ENCODE results near the gene PSMD6. TPM values are rescaled to one million over a fixed set of nuclear protein-coding genes. Genes with fewer than 3 reads are reported as not detected.

The PSMD6 gene
- polyA plus RNA-seq, 4 donors = 51.4 to 65.2 (median 56.0) TPM

- no peak overlapping the region for H3K27ac ChIP-seq (ENCODE audit: low read depth in 1 of 3, low read length in 2 of 3)
- H3K4me3 ChIP-seq (ENCODE audit: low read depth in 1 of 3, low read length in 3 of 3) = no peak overlapping the region
- H3K9me3 ChIP-seq (ENCODE audit: control insufficient read depth in 2 of 2, insufficient read depth in 1 of 2, low read depth in 1 of 2, low read length in 1 of 2) = no peaks in the 10 kb centered on the region
- no peaks in the 10 kb centered on the region for H3K27me3 ChIP-seq (ENCODE audit: control insufficient read depth in 3 of 3, insufficient read depth in 3 of 3, low read length in 3 of 3)
- DNase-seq = no peak
- no peak for FAIRE-seq
- WGBS, 3 donors = 85% methylated on average over 5 of the region's 5 CpGs
- H3K36me3 ChIP-seq (ENCODE audit: control insufficient read depth in 3 of 3, insufficient read depth in 2 of 3, low read depth in 1 of 3, low read length in 3 of 3) = peaks cover 15 to 34% (median 17%) of the 10 kb centered on the region in 3 donors
- no peaks in the 10 kb centered on the region for H3K4me1 ChIP-seq (ENCODE audit: control insufficient read depth in 3 of 3, insufficient read depth in 2 of 3, low read depth in 1 of 3, low read length in 2 of 3)
These were observed 11.6 kb downstream of the PSMD6 start for GRCh38 chr3:64011685-64012084.

GRCh38 chr3:64010199-64010598, 13.1 kb downstream of the PSMD6 start:
- WGBS, 3 donors = 84 to 90% (median 87%) methylated on average over 5 of the region's 5 CpGs
- no peak for DNase-seq

GRCh38 chr3:64009528-64009927, 13.8 kb downstream of the PSMD6 start:
- DNase-seq (no peak), FAIRE-seq (no peak)
- Histone ChIP-seq H3K4me3 (ENCODE audit: low read depth in 1 of 3, low read length in 3 of 3) (no peak overlapping the region), H3K36me3 (ENCODE audit: control insufficient read depth in 3 of 3, insufficient read depth in 2 of 3, low read depth in 1 of 3, low read length in 3 of 3) (peaks cover 13 to 36% (median 16%) of the 10 kb centered on the region in 3 donors), H3K27ac (ENCODE audit: low read depth in 1 of 3, low read length in 2 of 3) (no peak overlapping the region), H3K27me3 (ENCODE audit: control insufficient read depth in 3 of 3, insufficient read depth in 3 of 3, low read length in 3 of 3) (no peaks in the 10 kb centered on the region), H3K9me3 (ENCODE audit: control insufficient read depth in 2 of 2, insufficient read depth in 1 of 2, low read depth in 1 of 2, low read length in 1 of 2) (no peaks in the 10 kb centered on the region), H3K4me1 (ENCODE audit: control insufficient read depth in 3 of 3, insufficient read depth in 2 of 3, low read depth in 1 of 3, low read length in 2 of 3) (no peaks in the 10 kb centered on the region)
- 82 to 94% (median 93%) methylated on average over 7 of the region's 7 CpGs for WGBS, 3 donors

More at GRCh38 chr3:64010199-64010598, 13.1 kb downstream of the PSMD6 start:
- no peak overlapping the region for H3K27ac ChIP-seq (ENCODE audit: low read depth in 1 of 3, low read length in 2 of 3)
- FAIRE-seq = no peak
- H3K4me3 ChIP-seq (ENCODE audit: low read depth in 1 of 3, low read length in 3 of 3) = no peak overlapping the region
- no peaks in the 10 kb centered on the region for H3K4me1 ChIP-seq (ENCODE audit: control insufficient read depth in 3 of 3, insufficient read depth in 2 of 3, low read depth in 1 of 3, low read length in 2 of 3)
- peaks cover 13 to 39% (median 19%) of the 10 kb centered on the region in 3 donors for H3K36me3 ChIP-seq (ENCODE audit: control insufficient read depth in 3 of 3, insufficient read depth in 2 of 3, low read depth in 1 of 3, low read length in 3 of 3)
- no peaks in the 10 kb centered on the region for H3K9me3 ChIP-seq (ENCODE audit: control insufficient read depth in 2 of 2, insufficient read depth in 1 of 2, low read depth in 1 of 2, low read length in 1 of 2)
- no peaks in the 10 kb centered on the region for H3K27me3 ChIP-seq (ENCODE audit: control insufficient read depth in 3 of 3, insufficient read depth in 3 of 3, low read length in 3 of 3)

GRCh38 chr3:64008487-64009351, 14.6 kb downstream of the PSMD6 start:
- no peak for FAIRE-seq
- no peak for DNase-seq
- Histone ChIP-seq H3K9me3 (ENCODE audit: control insufficient read depth in 2 of 2, insufficient read depth in 1 of 2, low read depth in 1 of 2, low read length in 1 of 2) (no peaks in the 10 kb centered on the region), H3K4me1 (ENCODE audit: control insufficient read depth in 3 of 3, insufficient read depth in 2 of 3, low read depth in 1 of 3, low read length in 2 of 3) (no peaks in the 10 kb centered on the region), H3K27ac (ENCODE audit: low read depth in 1 of 3, low read length in 2 of 3) (no peak overlapping the region), H3K4me3 (ENCODE audit: low read depth in 1 of 3, low read length in 3 of 3) (no peak overlapping the region), H3K36me3 (ENCODE audit: control insufficient read depth in 3 of 3, insufficient read depth in 2 of 3, low read depth in 1 of 3, low read length in 3 of 3) (peaks cover 13 to 34% (median 13%) of the 10 kb centered on the region in 3 donors), H3K27me3 (ENCODE audit: control insufficient read depth in 3 of 3, insufficient read depth in 3 of 3, low read length in 3 of 3) (no peaks in the 10 kb centered on the region)
- WGBS, 3 donors = 81 to 90% (median 85%) methylated on average over 7 of the region's 7 CpGs

- FAIRE-seq (no peak), DNase-seq (no peak)
- H3K9me3 ChIP-seq (ENCODE audit: control insufficient read depth in 2 of 2, insufficient read depth in 1 of 2, low read depth in 1 of 2, low read length in 1 of 2) = no peaks in the 10 kb centered on the region
- 82 to 87% (median 84%) methylated on average over 2 of the region's 2 CpGs for WGBS, 3 donors
- peaks cover 13 to 35% (median 13%) of the 10 kb centered on the region in 3 donors for H3K36me3 ChIP-seq (ENCODE audit: control insufficient read depth in 3 of 3, insufficient read depth in 2 of 3, low read depth in 1 of 3, low read length in 3 of 3)
- no peak overlapping the region for H3K4me3 ChIP-seq (ENCODE audit: low read depth in 1 of 3, low read length in 3 of 3)
- H3K27me3 ChIP-seq (ENCODE audit: control insufficient read depth in 3 of 3, insufficient read depth in 3 of 3, low read length in 3 of 3) = no peaks in the 10 kb centered on the region
- no peaks in the 10 kb centered on the region for H3K4me1 ChIP-seq (ENCODE audit: control insufficient read depth in 3 of 3, insufficient read depth in 2 of 3, low read depth in 1 of 3, low read length in 2 of 3)
- no peak overlapping the region for H3K27ac ChIP-seq (ENCODE audit: low read depth in 1 of 3, low read length in 2 of 3)
These were observed 15.3 kb downstream of the PSMD6 start for GRCh38 chr3:64008017-64008416.

GRCh38 chr3:64003589-64003988, 19.7 kb downstream of the PSMD6 start:
- no peak overlapping the region for H3K4me3 ChIP-seq (ENCODE audit: low read depth in 1 of 3, low read length in 3 of 3)
- H3K27me3 ChIP-seq (ENCODE audit: control insufficient read depth in 3 of 3, insufficient read depth in 3 of 3, low read length in 3 of 3) = no peaks in the 10 kb centered on the region
- no peak overlapping the region for H3K27ac ChIP-seq (ENCODE audit: low read depth in 1 of 3, low read length in 2 of 3)
- FAIRE-seq (no peak), DNase-seq (no peak)
- H3K9me3 ChIP-seq (ENCODE audit: control insufficient read depth in 2 of 2, insufficient read depth in 1 of 2, low read depth in 1 of 2, low read length in 1 of 2) = no peaks in the 10 kb centered on the region
- H3K36me3 ChIP-seq (ENCODE audit: control insufficient read depth in 3 of 3, insufficient read depth in 2 of 3, low read depth in 1 of 3, low read length in 3 of 3) = peaks cover 9 to 24% (median 16%) of the 10 kb centered on the region in 3 donors
- no peaks in the 10 kb centered on the region for H3K4me1 ChIP-seq (ENCODE audit: control insufficient read depth in 3 of 3, insufficient read depth in 2 of 3, low read depth in 1 of 3, low read length in 2 of 3)
- WGBS, 3 donors = 73 to 77% (median 74%) methylated on average over 2 of the region's 2 CpGs

GRCh38 chr3:64002233-64002632, 21.1 kb downstream of the PSMD6 start:
- no peak for FAIRE-seq

GRCh38 chr3:64000453-64001055, 22.7 kb downstream of the PSMD6 start:
- Histone ChIP-seq H3K4me1 (ENCODE audit: control insufficient read depth in 3 of 3, insufficient read depth in 2 of 3, low read depth in 1 of 3, low read length in 2 of 3) (no peaks in the 10 kb centered on the region), H3K9me3 (ENCODE audit: control insufficient read depth in 2 of 2, insufficient read depth in 1 of 2, low read depth in 1 of 2, low read length in 1 of 2) (no peaks in the 10 kb centered on the region), H3K4me3 (ENCODE audit: low read depth in 1 of 3, low read length in 3 of 3) (no peak overlapping the region), H3K27ac (ENCODE audit: low read depth in 1 of 3, low read length in 2 of 3) (no peak overlapping the region), H3K36me3 (ENCODE audit: control insufficient read depth in 3 of 3, insufficient read depth in 2 of 3, low read depth in 1 of 3, low read length in 3 of 3) (peaks cover 9 to 25% (median 22%) of the 10 kb centered on the region in 3 donors), H3K27me3 (ENCODE audit: control insufficient read depth in 3 of 3, insufficient read depth in 3 of 3, low read length in 3 of 3) (no peaks in the 10 kb centered on the region)
- FAIRE-seq (no peak), DNase-seq (no peak)
- WGBS, 3 donors = 88 to 94% (median 93%) methylated on average over 9 of the region's 9 CpGs

More at GRCh38 chr3:64002233-64002632, 21.1 kb downstream of the PSMD6 start:
- H3K9me3 ChIP-seq (ENCODE audit: control insufficient read depth in 2 of 2, insufficient read depth in 1 of 2, low read depth in 1 of 2, low read length in 1 of 2) = no peaks in the 10 kb centered on the region
- WGBS, 3 donors = 88 to 97% (median 96%) methylated on average over 4 of the region's 4 CpGs
- peaks cover 9 to 20% (median 16%) of the 10 kb centered on the region in 3 donors for H3K36me3 ChIP-seq (ENCODE audit: control insufficient read depth in 3 of 3, insufficient read depth in 2 of 3, low read depth in 1 of 3, low read length in 3 of 3)
- no peaks in the 10 kb centered on the region for H3K4me1 ChIP-seq (ENCODE audit: control insufficient read depth in 3 of 3, insufficient read depth in 2 of 3, low read depth in 1 of 3, low read length in 2 of 3)
- DNase-seq = no peak
- no peaks in the 10 kb centered on the region for H3K27me3 ChIP-seq (ENCODE audit: control insufficient read depth in 3 of 3, insufficient read depth in 3 of 3, low read length in 3 of 3)
- H3K4me3 ChIP-seq (ENCODE audit: low read depth in 1 of 3, low read length in 3 of 3) = no peak overlapping the region
- H3K27ac ChIP-seq (ENCODE audit: low read depth in 1 of 3, low read length in 2 of 3) = no peak overlapping the region
